Adrenal gland (tissue), 5 donors: Measurements from ENCODE around the gene DOCK3.

ENCODE experiments used
- CTCF ChIP-seq, 6 experiments: fragments of 450-650 bp in 4 of 6; fragments of 200-600 bp in 2 of 6; sonication (generic) in 1 of 6; IDR thresholded peaks; 1 replicate in 5 of 6; 2 replicates in 1 of 6; pipeline versions ENCODE4 v1.5.1 to v1.8.0; 2016 to 2021; ENCODE audit warnings: antibody characterized with exemption in 6 of 6, mild to moderate bottlenecking in 2 of 6, moderate library complexity in 1 of 6
- POLR2A ChIP-seq, 2 donors: fragments of 450-650 bp; IDR thresholded peaks; one replicate each; pipeline ENCODE4 v1.6.1; 2017; ENCODE audit warnings: antibody characterized with exemption in 2 of 2, mild to moderate bottlenecking in 2 of 2, moderate library complexity in 1 of 2
- donor health status: DM: no; HTN: no; CAD: no.

DNA sequence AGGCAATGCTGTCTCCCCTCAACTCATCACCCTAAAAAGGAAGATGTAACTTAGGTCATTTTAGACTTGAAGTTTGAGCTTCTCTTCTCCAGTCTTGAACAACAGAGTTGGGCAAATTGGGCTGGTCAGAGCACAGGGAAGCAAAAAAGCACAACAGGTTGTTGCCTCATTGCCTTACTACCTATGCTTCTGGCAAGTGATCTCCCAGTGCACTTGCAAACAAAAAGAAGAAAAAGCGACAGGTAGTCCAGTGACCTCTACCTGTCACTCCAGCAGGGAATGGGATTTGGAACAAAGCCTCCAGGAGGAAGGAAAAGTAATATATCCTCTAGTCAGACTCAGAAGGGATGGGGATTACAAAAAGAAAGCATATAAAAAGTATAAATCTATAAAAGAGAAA lies 550.1 kb downstream of the DOCK3 start:
- TF ChIP-seq CTCF (IDR thresholded peaks at IDR 0.05) (no peak), POLR2A (IDR thresholded peaks at IDR 0.05) (no peak)
